ENCODE data around the gene PHF3. TPM values are rescaled to one million over a fixed set of nuclear protein-coding genes. Genes with fewer than 3 reads are reported as not detected.

PHF3 gene
- total and polyA plus RNA-seq, 8 donors = 6.8 to 101 (median 54.7) TPM

DNA sequence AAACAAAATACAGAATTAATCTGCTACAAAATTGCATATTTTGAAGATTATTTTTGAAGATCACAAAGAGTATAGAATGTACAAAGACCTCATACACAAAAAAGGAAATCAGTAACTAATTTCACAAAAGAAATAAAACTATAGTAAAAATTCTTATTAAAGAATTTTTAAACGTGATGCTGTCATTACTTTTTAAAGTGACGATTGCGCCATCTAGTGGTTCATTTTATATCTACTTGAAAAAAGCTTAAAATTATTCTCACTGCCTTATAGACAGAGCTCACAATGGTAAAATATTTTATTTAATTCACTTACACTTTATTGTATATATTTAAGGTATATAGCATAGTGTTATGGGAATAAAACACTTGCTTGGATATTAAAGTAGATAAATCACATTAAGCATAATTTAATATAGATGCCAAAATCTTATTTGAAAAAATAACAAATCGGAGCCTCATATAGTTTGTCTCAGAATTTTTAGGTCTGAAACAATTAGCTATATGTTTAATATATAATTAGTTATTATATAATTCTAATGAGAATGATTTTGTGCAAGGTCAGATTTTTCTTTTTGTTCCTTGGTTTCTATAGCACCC is 128.8 kb downstream of the PHF3 start:
- Histone ChIP-seq H3K27ac (no peak overlapping the region), H3K4me1 (no peaks in the 10 kb centered on the region), H3K4me3 (no peak overlapping the region), H3K36me3 (no peaks in the 10 kb centered on the region), H3K9me3 (peaks cover 0 to 12% (median 2%) of the 10 kb centered on the region in 4 donors), H3K27me3 (no peaks in the 10 kb centered on the region)
- peak in 1 of 2 donors; percentile 76 for DNase-seq
- no peak for TF ChIP-seq POLR2A (IDR thresholded peaks at IDR 0.05)
- TF ChIP-seq, protein P1, sequence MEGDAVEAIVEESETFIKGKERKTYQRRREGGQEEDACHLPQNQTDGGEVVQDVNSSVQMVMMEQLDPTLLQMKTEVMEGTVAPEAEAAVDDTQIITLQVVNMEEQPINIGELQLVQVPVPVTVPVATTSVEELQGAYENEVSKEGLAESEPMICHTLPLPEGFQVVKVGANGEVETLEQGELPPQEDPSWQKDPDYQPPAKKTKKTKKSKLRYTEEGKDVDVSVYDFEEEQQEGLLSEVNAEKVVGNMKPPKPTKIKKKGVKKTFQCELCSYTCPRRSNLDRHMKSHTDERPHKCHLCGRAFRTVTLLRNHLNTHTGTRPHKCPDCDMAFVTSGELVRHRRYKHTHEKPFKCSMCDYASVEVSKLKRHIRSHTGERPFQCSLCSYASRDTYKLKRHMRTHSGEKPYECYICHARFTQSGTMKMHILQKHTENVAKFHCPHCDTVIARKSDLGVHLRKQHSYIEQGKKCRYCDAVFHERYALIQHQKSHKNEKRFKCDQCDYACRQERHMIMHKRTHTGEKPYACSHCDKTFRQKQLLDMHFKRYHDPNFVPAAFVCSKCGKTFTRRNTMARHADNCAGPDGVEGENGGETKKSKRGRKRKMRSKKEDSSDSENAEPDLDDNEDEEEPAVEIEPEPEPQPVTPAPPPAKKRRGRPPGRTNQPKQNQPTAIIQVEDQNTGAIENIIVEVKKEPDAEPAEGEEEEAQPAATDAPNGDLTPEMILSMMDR (IDR thresholded peaks at IDR 0.05) = peak in 4 of 7 experiments; percentile 32 to 84 (median 52)
- intact Hi-C loops (cut with DNase I; ENCODE audit: low total_unique reads) = loop anchor here (10.0 kb wide), 1 partner anchor 420 kb away; no protein-coding TSS in a partner anchor
- 24 to 25% (median 24%) methylated on average over 4 of the region's 4 CpGs for WGBS, 5 donors

Small RNA genes lying within 50 kb of the gene (small RNA-seq; reads per million reads assigned to genes)
- gene AL513043.1 = 0 reads per million in 4 donors

Other genes starting within 250 kb of the PHF3 start
- gene PTP4A1, start 63.3 kb upstream of the PHF3 start, total RNA-seq = 100 to 1,000 TPM in 1 of 5 donors, 10 to 100 TPM in 4; 22.0 to 140 (median 54.6) TPM
- gene PTP4A1, start 63.3 kb upstream of the PHF3 start, polyA plus RNA-seq = 10 to 100 TPM; 10.0 to 23.7 (median 19.4) TPM